HFFc6 (cell line): Measurements from ENCODE around the gene GRB10. TPM values are rescaled to one million over a fixed set of nuclear protein-coding genes. Genes with fewer than 3 reads are reported as not detected.

Source experiments
- DNase-seq: peaks from one replicate; pipeline ENCODE4 v3.0.0-alpha.2; 2018
- H3K27ac Mint-ChIP-seq: 2 replicates; pipeline ENCODE4 v1.8.0; 2020; ENCODE audit warnings: mild to moderate bottlenecking, mixed read lengths
- H3K27me3 Mint-ChIP-seq: 2 replicates; pipeline ENCODE4 v1.8.0; 2021; ENCODE audit warnings: mild to moderate bottlenecking, moderate library complexity, mixed read lengths; ENCODE audit not compliant: insufficient read depth
- H3K36me3 Mint-ChIP-seq: 2 replicates; pipeline ENCODE4 v1.8.0; 2021; ENCODE audit warnings: low read depth, mixed read lengths
- H3K4me1 Mint-ChIP-seq: 2 replicates; pipeline ENCODE4 v1.8.0; 2020; ENCODE audit warnings: low read depth, mixed read lengths
- H3K4me3 Mint-ChIP-seq: 2 replicates; pipeline ENCODE4 v1.8.0; 2020; ENCODE audit warnings: mild to moderate bottlenecking, moderate library complexity, mixed read lengths
- H3K9me3 Mint-ChIP-seq: 2 replicates; pipeline ENCODE4 v1.8.0; 2020; ENCODE audit warnings: mild to moderate bottlenecking, mixed read lengths
- total RNA-seq, 6 experiments: library from RNA; stranded (reverse); fragmentation: NEBNext Ultra II Directional; extraction: Animal tissue kit (Norgen Biotek cat#: 25700); gene quantifications; 2 replicates in 1 of 6; 3 replicates in 5 of 6; pipeline ENCODE4 v1.2.3, GENCODE V29; 2021
- TF ChIP-seq, protein P1 (sequence below): fragments of 200-600 bp; sonication (generic); IDR thresholded peaks from 2 replicates; pipeline ENCODE4 v1.5.0; 2021; ENCODE audit warnings: antibody characterized with exemption, mild to moderate bottlenecking

Gene GRB10
- total RNA-seq, 6 experiments from 2014 or later = 13.6 to 17.8 (median 14.8) TPM

- no peak for DNase-seq
- H3K27ac Mint-ChIP-seq = no peak overlapping the region
- peaks cover 33% of the 10 kb centered on the region for H3K27me3 Mint-ChIP-seq
- no peaks in the 10 kb centered on the region for H3K36me3 Mint-ChIP-seq
- H3K4me1 Mint-ChIP-seq = no peaks in the 10 kb centered on the region
- no peak overlapping the region for H3K4me3 Mint-ChIP-seq
- TF ChIP-seq, protein P1, sequence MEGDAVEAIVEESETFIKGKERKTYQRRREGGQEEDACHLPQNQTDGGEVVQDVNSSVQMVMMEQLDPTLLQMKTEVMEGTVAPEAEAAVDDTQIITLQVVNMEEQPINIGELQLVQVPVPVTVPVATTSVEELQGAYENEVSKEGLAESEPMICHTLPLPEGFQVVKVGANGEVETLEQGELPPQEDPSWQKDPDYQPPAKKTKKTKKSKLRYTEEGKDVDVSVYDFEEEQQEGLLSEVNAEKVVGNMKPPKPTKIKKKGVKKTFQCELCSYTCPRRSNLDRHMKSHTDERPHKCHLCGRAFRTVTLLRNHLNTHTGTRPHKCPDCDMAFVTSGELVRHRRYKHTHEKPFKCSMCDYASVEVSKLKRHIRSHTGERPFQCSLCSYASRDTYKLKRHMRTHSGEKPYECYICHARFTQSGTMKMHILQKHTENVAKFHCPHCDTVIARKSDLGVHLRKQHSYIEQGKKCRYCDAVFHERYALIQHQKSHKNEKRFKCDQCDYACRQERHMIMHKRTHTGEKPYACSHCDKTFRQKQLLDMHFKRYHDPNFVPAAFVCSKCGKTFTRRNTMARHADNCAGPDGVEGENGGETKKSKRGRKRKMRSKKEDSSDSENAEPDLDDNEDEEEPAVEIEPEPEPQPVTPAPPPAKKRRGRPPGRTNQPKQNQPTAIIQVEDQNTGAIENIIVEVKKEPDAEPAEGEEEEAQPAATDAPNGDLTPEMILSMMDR = no peak
- H3K9me3 Mint-ChIP-seq = no peaks in the 10 kb centered on the region
Measured at GRCh38 chr7:50562136-50562535, 220.6 kb downstream of the GRB10 start.

DNA sequence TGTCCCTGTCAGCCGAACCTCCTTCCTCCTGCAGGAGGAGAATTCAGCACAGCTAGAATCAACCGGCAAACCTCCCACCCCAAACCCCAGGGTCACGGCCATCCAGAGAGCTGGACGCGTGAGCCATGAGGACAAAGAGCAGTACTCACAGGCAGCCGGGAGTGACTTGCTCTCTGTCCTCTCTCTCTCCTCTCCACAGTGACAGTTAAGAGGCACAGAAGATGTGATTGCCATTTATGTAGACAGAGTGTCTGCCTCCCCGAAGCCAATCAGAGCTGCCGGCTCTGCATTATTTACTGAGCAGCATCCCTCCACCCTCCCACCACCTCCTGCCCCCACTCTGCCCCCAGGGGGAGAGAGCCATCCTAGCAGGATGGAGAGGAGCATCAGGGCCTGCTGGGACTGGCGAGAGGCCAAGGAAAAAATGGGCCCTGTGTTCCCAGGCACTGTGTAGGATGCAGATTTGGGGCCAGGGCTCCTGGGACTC is 221.8 kb downstream of the GRB10 start:
- TF ChIP-seq, protein P1 = no peak
- Mint-ChIP-seq H3K27me3 (peaks cover 37% of the 10 kb centered on the region), H3K36me3 (no peaks in the 10 kb centered on the region), H3K27ac (no peak overlapping the region), H3K4me3 (no peak overlapping the region), H3K4me1 (no peaks in the 10 kb centered on the region), H3K9me3 (no peaks in the 10 kb centered on the region)
- DNase-seq = no peak

DNA sequence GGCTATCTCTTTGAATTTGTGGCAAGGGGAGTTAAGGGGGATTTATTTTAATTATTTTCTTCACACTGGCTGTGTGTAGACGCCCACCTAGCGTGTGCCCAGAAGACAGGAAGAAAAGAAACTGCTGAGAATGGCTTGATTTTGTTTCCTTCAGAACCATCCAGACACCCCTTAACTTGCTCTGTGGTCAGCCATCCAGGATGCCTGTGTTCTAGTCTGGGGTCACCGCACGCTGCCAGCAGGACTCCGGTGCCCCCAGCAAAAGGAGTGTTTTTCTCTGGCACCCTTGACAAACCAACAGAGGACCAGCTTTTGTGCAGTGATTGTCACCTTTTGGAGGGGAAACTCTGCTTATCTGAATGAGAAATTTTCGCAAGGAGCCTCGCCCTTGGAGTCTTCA is 222.8 kb downstream of the GRB10 start:
- no peaks in the 10 kb centered on the region for H3K4me1 Mint-ChIP-seq
- H3K36me3 Mint-ChIP-seq = no peaks in the 10 kb centered on the region
- H3K4me3 Mint-ChIP-seq = no peak overlapping the region

GRCh38 chr7:50558294-50559053 is 224.2 kb downstream of the GRB10 start:
- Mint-ChIP-seq H3K4me3 (no peak overlapping the region), H3K27me3 (peaks cover 44% of the 10 kb centered on the region), H3K36me3 (no peaks in the 10 kb centered on the region), H3K27ac (no peak overlapping the region), H3K4me1 (no peaks in the 10 kb centered on the region), H3K9me3 (no peaks in the 10 kb centered on the region)
- TF ChIP-seq, protein P1 = no peak
- no peak for DNase-seq

More for the DNA sequence above, 222.8 kb downstream of the GRB10 start:
- no peak for DNase-seq
- Mint-ChIP-seq H3K27ac (no peak overlapping the region), H3K9me3 (no peaks in the 10 kb centered on the region), H3K27me3 (peaks cover 47% of the 10 kb centered on the region)
- TF ChIP-seq, protein P1 = no peak

DNA sequence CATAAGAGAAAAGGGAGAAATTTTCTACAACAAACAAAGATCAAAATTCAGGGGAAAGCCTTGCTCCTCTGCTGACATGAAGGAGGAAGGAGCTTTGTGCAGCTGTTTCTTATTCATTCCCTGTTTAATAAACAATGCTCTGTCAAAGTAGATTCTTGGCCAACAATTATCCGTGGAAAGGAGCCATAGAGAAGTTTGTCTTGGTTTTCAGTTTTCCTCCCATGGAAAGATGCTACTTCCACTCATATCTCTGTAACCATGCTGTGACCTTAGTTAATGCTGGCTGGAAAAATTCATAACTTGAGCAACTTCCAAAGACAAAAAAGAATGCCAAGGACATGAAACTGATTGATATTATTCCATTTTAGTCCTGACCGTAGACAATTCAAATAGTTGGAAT is 225.6 kb downstream of the GRB10 start:
- Mint-ChIP-seq H3K27me3 (peaks cover 43% of the 10 kb centered on the region), H3K9me3 (no peaks in the 10 kb centered on the region), H3K27ac (no peak overlapping the region), H3K4me1 (no peaks in the 10 kb centered on the region), H3K36me3 (no peaks in the 10 kb centered on the region), H3K4me3 (no peak overlapping the region)
- DNase-seq = no peak
- TF ChIP-seq, protein P1 = no peak
